HEK293 (cell line): ENCODE results near the gene KLHL36.
A peak's percentile ranks its signal among the peaks of the same experiment; 100 is the strongest.

Experiments
- CTCF ChIA-PET: fragments of 350-600 bp; formaldehyde crosslinking; extraction: SDS; loops from one replicate; lab custom pipeline; 2021; ENCODE audit warnings: antibody characterized with exemption; lab: Yijun Ruan, JAX
- POLR2A ChIA-PET: fragments of 300-600 bp; formaldehyde crosslinking; extraction: SDS; loops from one replicate; lab custom pipeline; 2020; ENCODE audit warnings: antibody characterized with exemption, inconsistent platforms; lab: Yijun Ruan, JAX
- H3K27ac ChIP-seq: fragments of 200-500 bp; sonication (Bioruptor generic); 2 replicates; pipeline ENCODE4 v1.5.1; 2014; ENCODE audit warnings: low read depth, low read length, control low read depth, inconsistent platforms; ENCODE audit errors: extremely low read depth
- H3K36me3 ChIP-seq, 2 experiments: fragments of 200-500 bp in 1 of 2; sonication (Bioruptor generic) in 1 of 2; 1 replicate in 1 of 2; 2 replicates in 1 of 2; pipeline ENCODE4 v1.5.1; 2014 to 2017; ENCODE audit warnings: inconsistent platforms in 2 of 2, low read length in 2 of 2; ENCODE audit not compliant: control insufficient read depth in 2 of 2, insufficient read depth in 1 of 2
- H3K4me1 ChIP-seq: fragments of 200-500 bp; sonication (Bioruptor generic); 2 replicates; pipeline ENCODE4 v1.5.1; 2014; ENCODE audit warnings: mild to moderate bottlenecking, low read length, inconsistent platforms; ENCODE audit not compliant: control insufficient read depth, insufficient read depth
- H3K4me3 ChIP-seq: 2 replicates; pipeline ENCODE4 v1.5.1; 2011; ENCODE audit warnings: low read depth, mild to moderate bottlenecking, control low read depth, low read length, moderate library complexity
- H3K9me3 ChIP-seq: fragments of 200-500 bp; sonication (Bioruptor generic); 2 replicates; pipeline ENCODE4 v1.5.1; 2014; ENCODE audit warnings: low read depth, low read length, inconsistent platforms; ENCODE audit not compliant: control insufficient read depth, insufficient read depth
- BCL11B ChIP-seq: fragments of 450-650 bp; formaldehyde crosslinking; IDR thresholded peaks from 2 replicates; pipeline ENCODE4 v1.5.1; 2016; ENCODE audit warnings: low read depth, missing biosample characterization, missing genetic modification characterization
- GFI1B ChIP-seq: fragments of 450-650 bp; formaldehyde crosslinking; IDR thresholded peaks from 2 replicates; pipeline ENCODE4 v1.5.1; 2016; ENCODE audit warnings: missing biosample characterization, missing genetic modification characterization
- GLI2 ChIP-seq: fragments of 450-650 bp; formaldehyde crosslinking; IDR thresholded peaks from 2 replicates; pipeline ENCODE4; 2017; ENCODE audit warnings: missing biosample characterization, missing genetic modification characterization, low read depth, borderline replicate concordance
- HOXA7 ChIP-seq: sonication (generic); formaldehyde crosslinking; IDR thresholded peaks from 2 replicates; pipeline ENCODE4 v1.8.1; 2022; ENCODE audit warnings: missing genetic modification reagents, borderline replicate concordance
- IKZF3 ChIP-seq: fragments of 450-650 bp; IDR thresholded peaks from 2 replicates; pipeline ENCODE4 v1.5.0; 2018; ENCODE audit warnings: missing biosample characterization, mild to moderate bottlenecking, missing genetic modification characterization, moderate library complexity
- KLF7 ChIP-seq: fragments of 450-650 bp; formaldehyde crosslinking; IDR thresholded peaks from 2 replicates; pipeline ENCODE4 v1.5.1; 2016; ENCODE audit warnings: missing biosample characterization, missing genetic modification characterization, borderline replicate concordance
- KLF8 ChIP-seq: fragments of 450-650 bp; formaldehyde crosslinking; IDR thresholded peaks from 2 replicates; pipeline ENCODE4 v1.5.1; 2016; ENCODE audit warnings: missing biosample characterization, missing genetic modification characterization
- OSR2 ChIP-seq: fragments of 450-650 bp; formaldehyde crosslinking; IDR thresholded peaks from 2 replicates; pipeline ENCODE4 v1.5.1; 2016; ENCODE audit warnings: missing biosample characterization, missing genetic modification characterization
- PBX3 ChIP-seq: sonication (generic); formaldehyde crosslinking; IDR thresholded peaks from 2 replicates; pipeline ENCODE4 v1.8.1; 2022; ENCODE audit warnings: mild to moderate bottlenecking, moderate library complexity, missing genetic modification reagents
- SCRT2 ChIP-seq: fragments of 450-650 bp; formaldehyde crosslinking; IDR thresholded peaks from 2 replicates; pipeline ENCODE4 v1.5.1; 2016; ENCODE audit warnings: missing biosample characterization, missing genetic modification characterization
- YY2 ChIP-seq: fragments of 450-650 bp; formaldehyde crosslinking; IDR thresholded peaks from 2 replicates; pipeline ENCODE4 v1.5.1; 2016; ENCODE audit warnings: missing biosample characterization, missing genetic modification characterization
- ZBTB17 ChIP-seq: fragments of 450-650 bp; formaldehyde crosslinking; IDR thresholded peaks from 2 replicates; pipeline ENCODE4 v1.5.1; 2016; ENCODE audit warnings: missing biosample characterization, missing genetic modification characterization
- ZBTB20 ChIP-seq: fragments of 450-650 bp; formaldehyde crosslinking; IDR thresholded peaks from 2 replicates; pipeline ENCODE4 v1.5.1; 2016; ENCODE audit warnings: missing biosample characterization, missing genetic modification characterization
- ZBTB26 ChIP-seq: fragments of 450-650 bp; formaldehyde crosslinking; optimal IDR thresholded peaks from 2 replicates; pipeline ENCODE3; 2016; ENCODE audit warnings: missing biosample characterization, mild to moderate bottlenecking, missing genetic modification characterization
- ZBTB48 ChIP-seq: fragments of 450-650 bp; formaldehyde crosslinking; IDR thresholded peaks from 2 replicates; pipeline ENCODE4 v1.5.1; 2016; ENCODE audit warnings: missing biosample characterization, missing genetic modification characterization
- ZFHX2 ChIP-seq: fragments of 450-650 bp; formaldehyde crosslinking; conservative IDR thresholded peaks from 2 replicates; pipeline ENCODE4 v1.5.1; 2016; ENCODE audit warnings: missing biosample characterization, missing genetic modification characterization
- ZIC2 ChIP-seq: fragments of 450-650 bp; formaldehyde crosslinking; IDR thresholded peaks from 2 replicates; pipeline ENCODE4 v1.5.1; 2016; ENCODE audit warnings: missing biosample characterization, missing genetic modification characterization
- ZNF10 ChIP-seq: fragments of 450-650 bp; formaldehyde crosslinking; IDR thresholded peaks from 2 replicates; pipeline ENCODE4 v1.5.1; 2017; ENCODE audit warnings: missing biosample characterization, missing genetic modification characterization
- ZNF335 ChIP-seq: fragments of 450-650 bp; formaldehyde crosslinking; conservative IDR thresholded peaks from 2 replicates; pipeline ENCODE4 v1.5.1; 2016; ENCODE audit warnings: missing biosample characterization, missing genetic modification characterization
- ZNF341 ChIP-seq: fragments of 450-650 bp; formaldehyde crosslinking; IDR thresholded peaks from 2 replicates; pipeline ENCODE4; 2016; ENCODE audit warnings: low read depth, missing biosample characterization, missing genetic modification characterization
- ZNF37A ChIP-seq: fragments of 450-650 bp; IDR thresholded peaks from 2 replicates; pipeline ENCODE4 v1.5.1; 2018; ENCODE audit warnings: missing biosample characterization, missing genetic modification characterization
- ZNF560 ChIP-seq: fragments of 450-650 bp; formaldehyde crosslinking; IDR thresholded peaks from 2 replicates; pipeline ENCODE4 v1.5.1; 2017; ENCODE audit warnings: missing biosample characterization, missing genetic modification characterization, borderline replicate concordance
- ZNF585B ChIP-seq: fragments of 450-650 bp; formaldehyde crosslinking; IDR thresholded peaks from 2 replicates; pipeline ENCODE4 v1.5.1; 2016; ENCODE audit warnings: missing biosample characterization, missing genetic modification characterization
- ZNF654 ChIP-seq: fragments of 450-650 bp; formaldehyde crosslinking; IDR thresholded peaks from 2 replicates; pipeline ENCODE4 v1.5.1; 2016; ENCODE audit warnings: low read depth, missing biosample characterization, missing genetic modification characterization
- ZNF658 ChIP-seq: fragments of 450-650 bp; formaldehyde crosslinking; IDR thresholded peaks from 2 replicates; pipeline ENCODE4; 2016; ENCODE audit warnings: missing biosample characterization, missing genetic modification characterization
- ZNF660 ChIP-seq: fragments of 450-650 bp; IDR thresholded peaks from 2 replicates; pipeline ENCODE4 v1.5.1; 2018; ENCODE audit warnings: missing biosample characterization, mild to moderate bottlenecking, missing genetic modification characterization
- ZNF701 ChIP-seq: fragments of 450-650 bp; formaldehyde crosslinking; IDR thresholded peaks from 2 replicates; pipeline ENCODE4 v1.5.1; 2016; ENCODE audit warnings: missing biosample characterization, missing genetic modification characterization
- ZNF707 ChIP-seq: fragments of 450-650 bp; formaldehyde crosslinking; IDR thresholded peaks from 2 replicates; pipeline ENCODE4 v1.5.1; 2016; ENCODE audit warnings: missing biosample characterization, missing genetic modification characterization
- ZNF837 ChIP-seq: fragments of 450-650 bp; formaldehyde crosslinking; IDR thresholded peaks from 2 replicates; pipeline ENCODE4 v1.5.1; 2016; ENCODE audit warnings: missing biosample characterization, missing genetic modification characterization
- ZXDB ChIP-seq: fragments of 450-650 bp; formaldehyde crosslinking; IDR thresholded peaks from 2 replicates; pipeline ENCODE4 v1.5.1; 2016; ENCODE audit warnings: missing biosample characterization, missing genetic modification characterization
- TF ChIP-seq, protein P1 (sequence below): fragments of 450-650 bp; formaldehyde crosslinking; IDR thresholded peaks from 2 replicates; pipeline ENCODE4 v1.5.1; 2016; ENCODE audit warnings: missing biosample characterization, missing genetic modification characterization, borderline replicate concordance

Gene KLHL36

DNA sequence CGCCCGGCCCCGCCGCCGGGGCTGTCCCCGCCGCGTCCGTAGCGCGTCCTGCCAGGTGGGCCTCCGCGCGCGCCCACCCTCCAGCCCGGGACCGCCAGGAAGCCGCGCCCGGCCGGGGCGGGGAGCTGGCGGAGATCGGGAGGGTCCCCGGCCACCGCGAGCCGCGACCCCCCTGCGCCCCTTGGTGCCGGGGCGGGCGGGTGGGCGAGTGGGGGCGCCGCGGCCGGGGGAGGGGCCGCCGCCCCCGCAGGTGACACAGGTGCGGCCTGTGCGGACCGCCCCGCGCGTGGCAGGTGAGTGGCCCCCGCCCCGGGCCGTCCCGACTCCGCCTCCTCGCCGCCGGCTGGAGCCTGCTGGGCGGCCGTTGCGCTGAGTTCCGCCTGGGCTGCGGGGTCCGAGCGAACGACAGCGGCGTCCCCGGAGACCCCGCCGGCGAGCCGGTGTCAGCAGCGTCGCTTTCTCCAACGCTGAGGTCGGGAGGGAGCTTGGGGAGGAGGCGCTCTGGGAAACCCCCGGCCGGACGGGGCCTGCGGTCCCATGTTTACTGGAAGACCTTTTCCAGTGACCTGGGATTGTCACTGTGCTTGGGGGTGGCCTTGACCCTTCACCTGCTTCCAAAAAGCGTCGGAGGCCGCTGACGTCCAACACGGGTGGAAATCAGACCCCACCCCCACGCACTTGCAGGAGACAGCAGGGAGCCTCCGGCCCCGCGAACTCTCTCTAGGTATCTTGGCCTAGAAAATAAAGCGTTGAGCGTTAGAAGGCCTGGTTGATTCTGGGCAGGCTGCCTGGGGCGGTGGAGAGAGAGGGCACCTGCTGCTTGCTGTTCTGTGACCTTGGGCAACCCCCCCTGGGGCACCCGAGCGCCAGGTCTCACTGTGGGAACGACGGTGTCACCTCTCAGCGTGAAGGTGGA lies 542 bp downstream of the KLHL36 start:
- no peaks in the 10 kb centered on the region for H3K4me1 ChIP-seq
- CTCF ChIA-PET = interaction anchor here (1.0 to 2.8 kb wide), 3 partner anchors 23 to 138 kb away, joined by 3 to 13 read pairs (median 3); no protein-coding TSS in a partner anchor
- no peak for TF ChIP-seq YY2
- no peak for TF ChIP-seq KLF8 (tag by site-specific recombination)
- no peak for TF ChIP-seq GLI2 (tag by site-specific recombination)
- no peak for TF ChIP-seq ZNF707 (tag by site-specific recombination)
- TF ChIP-seq ZXDB (tag by site-specific recombination) = 0 out of 2 replicates have a peak, but pooled peaks have one; percentile 19
- no peak for TF ChIP-seq HOXA7 (CRISPR knock-in tag)
- TF ChIP-seq ZNF335 (tag by site-specific recombination) = peak; percentile 55
- TF ChIP-seq GFI1B (tag by site-specific recombination) = no peak
- TF ChIP-seq ZNF654 (tag by site-specific recombination) = no peak
- no peak for TF ChIP-seq KLF7 (tag by site-specific recombination)
- TF ChIP-seq, protein P1, sequence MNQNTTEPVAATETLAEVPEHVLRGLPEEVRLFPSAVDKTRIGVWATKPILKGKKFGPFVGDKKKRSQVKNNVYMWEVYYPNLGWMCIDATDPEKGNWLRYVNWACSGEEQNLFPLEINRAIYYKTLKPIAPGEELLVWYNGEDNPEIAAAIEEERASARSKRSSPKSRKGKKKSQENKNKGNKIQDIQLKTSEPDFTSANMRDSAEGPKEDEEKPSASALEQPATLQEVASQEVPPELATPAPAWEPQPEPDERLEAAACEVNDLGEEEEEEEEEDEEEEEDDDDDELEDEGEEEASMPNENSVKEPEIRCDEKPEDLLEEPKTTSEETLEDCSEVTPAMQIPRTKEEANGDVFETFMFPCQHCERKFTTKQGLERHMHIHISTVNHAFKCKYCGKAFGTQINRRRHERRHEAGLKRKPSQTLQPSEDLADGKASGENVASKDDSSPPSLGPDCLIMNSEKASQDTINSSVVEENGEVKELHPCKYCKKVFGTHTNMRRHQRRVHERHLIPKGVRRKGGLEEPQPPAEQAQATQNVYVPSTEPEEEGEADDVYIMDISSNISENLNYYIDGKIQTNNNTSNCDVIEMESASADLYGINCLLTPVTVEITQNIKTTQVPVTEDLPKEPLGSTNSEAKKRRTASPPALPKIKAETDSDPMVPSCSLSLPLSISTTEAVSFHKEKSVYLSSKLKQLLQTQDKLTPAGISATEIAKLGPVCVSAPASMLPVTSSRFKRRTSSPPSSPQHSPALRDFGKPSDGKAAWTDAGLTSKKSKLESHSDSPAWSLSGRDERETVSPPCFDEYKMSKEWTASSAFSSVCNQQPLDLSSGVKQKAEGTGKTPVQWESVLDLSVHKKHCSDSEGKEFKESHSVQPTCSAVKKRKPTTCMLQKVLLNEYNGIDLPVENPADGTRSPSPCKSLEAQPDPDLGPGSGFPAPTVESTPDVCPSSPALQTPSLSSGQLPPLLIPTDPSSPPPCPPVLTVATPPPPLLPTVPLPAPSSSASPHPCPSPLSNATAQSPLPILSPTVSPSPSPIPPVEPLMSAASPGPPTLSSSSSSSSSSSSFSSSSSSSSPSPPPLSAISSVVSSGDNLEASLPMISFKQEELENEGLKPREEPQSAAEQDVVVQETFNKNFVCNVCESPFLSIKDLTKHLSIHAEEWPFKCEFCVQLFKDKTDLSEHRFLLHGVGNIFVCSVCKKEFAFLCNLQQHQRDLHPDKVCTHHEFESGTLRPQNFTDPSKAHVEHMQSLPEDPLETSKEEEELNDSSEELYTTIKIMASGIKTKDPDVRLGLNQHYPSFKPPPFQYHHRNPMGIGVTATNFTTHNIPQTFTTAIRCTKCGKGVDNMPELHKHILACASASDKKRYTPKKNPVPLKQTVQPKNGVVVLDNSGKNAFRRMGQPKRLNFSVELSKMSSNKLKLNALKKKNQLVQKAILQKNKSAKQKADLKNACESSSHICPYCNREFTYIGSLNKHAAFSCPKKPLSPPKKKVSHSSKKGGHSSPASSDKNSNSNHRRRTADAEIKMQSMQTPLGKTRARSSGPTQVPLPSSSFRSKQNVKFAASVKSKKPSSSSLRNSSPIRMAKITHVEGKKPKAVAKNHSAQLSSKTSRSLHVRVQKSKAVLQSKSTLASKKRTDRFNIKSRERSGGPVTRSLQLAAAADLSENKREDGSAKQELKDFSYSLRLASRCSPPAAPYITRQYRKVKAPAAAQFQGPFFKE (tag by site-specific recombination) = no peak
- no peak for TF ChIP-seq ZNF658 (tag by site-specific recombination)
- TF ChIP-seq ZBTB17 (tag by site-specific recombination) = no peak
- no peak for TF ChIP-seq ZNF560
- TF ChIP-seq ZBTB48 (tag by site-specific recombination) = no peak
- no peak for TF ChIP-seq BCL11B (tag by site-specific recombination)
- TF ChIP-seq OSR2 (tag by site-specific recombination) = no peak
- TF ChIP-seq ZNF37A = no peak
- peak; percentile 92 for TF ChIP-seq ZNF341 (tag by site-specific recombination)
- no peak for TF ChIP-seq PBX3 (CRISPR knock-in tag)
- peak; percentile 47 for TF ChIP-seq ZIC2 (tag by site-specific recombination)
- no peak for TF ChIP-seq ZNF585B (tag by site-specific recombination)
- no peak for TF ChIP-seq ZNF837 (tag by site-specific recombination)
- peak; percentile 24; the same call in 1 of the 2 replicates for TF ChIP-seq ZBTB20 (tag by site-specific recombination)
- TF ChIP-seq IKZF3 (tag by site-specific recombination) = no peak
- TF ChIP-seq ZBTB26 (tag by site-specific recombination) = peak; percentile 15
- no peak for TF ChIP-seq ZNF660
- no peak for TF ChIP-seq ZNF701
- TF ChIP-seq ZFHX2 = peak; percentile 40
- TF ChIP-seq ZNF10 (tag by site-specific recombination) = 0 out of 2 replicates have a peak, but pooled peaks have one; percentile 27
- TF ChIP-seq SCRT2 (tag by site-specific recombination) = 0 out of 2 replicates have a peak, but pooled peaks have one; percentile 20
- peak overlapping the region; percentile 56 for H3K4me3 ChIP-seq
- no peaks in the 10 kb centered on the region for H3K9me3 ChIP-seq
- peaks cover 4 to 32% of the 10 kb centered on the region in 2 experiments; a peak in 2 of 3 replicates for H3K36me3 ChIP-seq
- POLR2A ChIA-PET = interaction anchor here (1.0 to 1.5 kb wide), 2 partner anchors 16 to 72 kb away, joined by 3 read pairs; no protein-coding TSS in a partner anchor
- H3K27ac ChIP-seq = no peak overlapping the region; the same call in 1 of the 2 replicates
